Measurements from ENCODE around the gene TRMT44. TPM values are rescaled to one million over a fixed set of nuclear protein-coding genes. Genes with fewer than 3 reads are reported as not detected.
"Not testable (repeated sequence)": the region's sequence is repeated elsewhere in the genome, so short reads cannot be mapped to it uniquely, and the experiment has no call there.

TRMT44 gene
- total RNA-seq, 2 donors from 2014 or later = 26.7 TPM

DNA sequence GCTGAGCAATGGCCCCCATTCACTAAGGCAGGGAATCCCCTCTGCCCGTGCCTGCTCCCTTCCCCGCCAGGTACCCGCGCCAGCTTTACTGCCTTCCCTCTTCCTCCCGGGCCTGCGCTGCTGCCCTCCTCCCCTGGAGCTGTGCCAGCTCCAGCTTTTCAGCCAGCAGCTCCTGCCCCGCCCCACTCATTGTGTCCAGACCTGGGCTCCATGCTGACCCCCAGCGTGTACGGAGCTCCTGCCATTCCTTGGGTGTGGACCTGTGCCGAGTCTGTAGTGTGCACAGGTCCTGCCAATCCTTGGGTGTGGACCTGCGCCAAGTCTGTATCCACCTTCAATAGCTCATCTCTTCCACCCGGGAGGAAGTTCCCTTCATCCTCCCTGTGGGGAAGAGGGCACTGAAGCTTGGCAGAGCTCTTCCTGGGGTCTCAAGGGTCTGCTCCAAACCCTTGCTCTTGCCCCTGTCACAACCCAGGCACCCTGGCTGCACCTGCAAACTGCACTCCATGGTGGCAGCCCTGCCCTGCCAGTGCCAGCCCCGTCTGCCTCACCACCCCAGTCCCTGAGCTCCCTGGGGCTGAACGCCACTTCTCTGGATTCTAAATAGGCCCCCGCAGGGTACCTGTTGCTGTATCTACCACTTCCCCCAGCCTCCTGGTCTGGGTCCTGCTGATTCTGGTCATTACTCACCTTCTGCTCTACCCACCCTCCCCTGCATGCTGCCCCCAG lies 63.9 kb downstream of the TRMT44 start:
- Mint-ChIP-seq H3K27me3 (ENCODE audit: low read depth) (no peaks in the 10 kb centered on the region), H3K36me3 (ENCODE audit: insufficient read depth in 2 of 2) (no peaks in the 10 kb centered on the region), H3K9me3 (no peaks in the 10 kb centered on the region), H3K27ac (no peak overlapping the region), H3K4me3 (no peak overlapping the region), H3K4me1 (ENCODE audit: low read depth) (no peaks in the 10 kb centered on the region)
- ATAC-seq (replicated peaks in 1 of 2) = no peak
- no peak for DNase-seq

DNA sequence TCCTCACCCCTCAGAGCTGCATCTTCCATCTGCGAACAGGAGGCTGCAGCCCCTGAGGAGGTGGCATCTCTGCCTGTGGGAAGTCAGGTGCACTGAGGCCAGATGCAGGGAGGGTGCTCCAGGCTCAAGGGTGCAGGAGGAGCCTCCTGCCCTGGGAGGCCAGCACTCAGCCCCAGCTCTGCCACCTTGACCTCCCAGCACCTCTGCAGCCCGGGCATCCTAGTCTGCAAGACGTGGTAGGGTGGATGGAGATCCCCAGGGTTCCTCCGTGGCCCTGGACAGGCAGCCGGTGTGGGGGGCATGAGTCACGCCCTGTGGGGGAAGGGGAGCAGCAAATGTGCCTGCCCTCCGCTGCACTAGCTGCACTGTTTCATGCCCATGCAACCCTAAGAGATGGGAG lies 64.7 kb downstream of the TRMT44 start:
- no peak overlapping the region for H3K27ac Mint-ChIP-seq
- no peaks in the 10 kb centered on the region for H3K9me3 Mint-ChIP-seq
- DNase-seq = no peak
- H3K4me3 Mint-ChIP-seq = no peak overlapping the region
- no peaks in the 10 kb centered on the region for H3K4me1 Mint-ChIP-seq (ENCODE audit: low read depth)
- no peaks in the 10 kb centered on the region for H3K27me3 Mint-ChIP-seq (ENCODE audit: low read depth)
- no peaks in the 10 kb centered on the region for H3K36me3 Mint-ChIP-seq (ENCODE audit: insufficient read depth in 2 of 2)
- ATAC-seq (replicated peaks in 1 of 2) = no peak

DNA sequence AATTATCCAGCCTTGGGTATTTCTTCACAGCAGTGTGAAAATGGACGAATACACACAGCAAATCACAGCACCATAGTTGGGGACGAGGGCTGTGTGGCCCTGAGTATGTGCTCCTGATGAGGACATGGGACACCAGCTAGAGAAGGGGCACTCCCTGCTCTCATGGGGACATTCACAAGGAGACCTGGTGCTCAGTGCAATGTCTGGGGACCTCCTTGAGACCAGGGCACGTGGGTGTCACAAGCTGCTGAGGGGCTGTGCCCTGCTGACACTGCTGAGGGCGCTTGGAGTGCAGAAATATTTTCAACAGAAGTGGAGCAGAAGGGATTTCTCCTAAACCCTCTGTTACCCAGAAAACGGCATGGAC lies 65.4 kb downstream of the TRMT44 start:
- no peaks in the 10 kb centered on the region for H3K4me1 Mint-ChIP-seq (ENCODE audit: low read depth)
- no peaks in the 10 kb centered on the region for H3K9me3 Mint-ChIP-seq
- no peaks in the 10 kb centered on the region for H3K36me3 Mint-ChIP-seq (ENCODE audit: insufficient read depth in 2 of 2)
- no peak overlapping the region for H3K27ac Mint-ChIP-seq
- no peak overlapping the region for H3K4me3 Mint-ChIP-seq
- H3K27me3 Mint-ChIP-seq (ENCODE audit: low read depth) = no peaks in the 10 kb centered on the region
- DNase-seq (no peak), ATAC-seq (replicated peaks in 1 of 2) (no peak)

DNA sequence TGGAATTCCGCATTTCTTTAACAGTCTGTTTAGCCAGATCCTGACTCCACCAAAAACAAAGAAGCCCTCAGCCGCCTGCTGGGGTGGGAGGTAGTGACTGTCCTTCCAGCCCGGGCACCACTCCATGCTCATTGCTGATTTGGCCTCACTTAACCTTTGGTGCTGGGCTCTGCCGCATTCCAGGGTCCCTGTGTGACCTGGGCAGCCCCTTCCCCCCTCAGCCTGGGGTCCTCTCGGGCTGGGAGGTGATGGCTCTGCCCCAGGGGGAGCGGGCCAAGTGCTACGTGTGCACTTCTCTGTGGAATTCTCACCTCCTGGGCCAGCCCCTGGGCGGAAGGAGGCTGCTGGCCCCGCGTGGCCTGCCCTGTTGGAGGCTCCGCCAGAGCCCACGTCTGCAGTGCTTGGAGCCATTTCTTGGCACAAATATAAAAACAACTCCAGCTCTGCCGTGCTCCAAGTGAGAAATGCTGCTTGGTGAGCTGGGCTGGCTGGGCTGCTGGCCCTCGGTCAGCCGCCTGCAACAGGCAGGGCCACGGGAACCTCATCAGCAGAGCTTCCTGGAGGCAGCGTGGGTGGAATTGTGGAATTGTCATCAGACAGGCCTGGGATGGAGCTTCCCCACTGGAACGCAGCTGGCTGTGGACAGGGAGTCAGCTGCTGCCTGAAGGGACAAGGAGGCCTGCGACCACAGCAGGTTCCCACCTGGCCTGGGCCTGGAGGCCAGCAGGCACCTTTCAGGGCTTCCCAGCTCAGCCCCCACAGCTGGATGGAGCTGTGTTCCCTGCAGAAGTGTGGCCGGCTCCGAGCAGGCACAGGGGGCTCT lies 66.0 kb downstream of the TRMT44 start:
- H3K36me3 Mint-ChIP-seq (ENCODE audit: insufficient read depth in 2 of 2) = no peaks in the 10 kb centered on the region
- no peaks in the 10 kb centered on the region for H3K9me3 Mint-ChIP-seq
- H3K4me3 Mint-ChIP-seq = no peak overlapping the region
- no peak for ATAC-seq (replicated peaks in 1 of 2)
- no peaks in the 10 kb centered on the region for H3K27me3 Mint-ChIP-seq (ENCODE audit: low read depth)
- H3K27ac Mint-ChIP-seq = no peak overlapping the region
- no peak for DNase-seq
- no peaks in the 10 kb centered on the region for H3K4me1 Mint-ChIP-seq (ENCODE audit: low read depth)

DNA sequence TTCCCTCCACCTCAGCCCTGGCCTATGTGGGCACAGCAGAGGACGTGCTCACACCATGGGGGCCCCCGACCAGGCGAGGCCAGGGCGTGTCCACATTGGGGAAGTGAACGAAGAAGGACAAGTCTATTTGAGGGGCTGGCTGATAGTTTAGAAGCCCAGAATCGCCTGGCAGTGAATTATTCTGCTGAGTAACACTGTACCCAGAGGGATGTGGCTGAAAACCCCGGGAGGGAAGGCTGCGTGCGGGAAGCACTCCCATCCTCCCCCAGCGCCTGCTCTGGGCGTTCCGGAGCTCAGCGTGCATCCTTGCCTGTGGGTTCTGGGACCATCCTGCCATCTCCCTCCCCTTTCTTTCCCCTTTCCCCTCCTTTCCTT lies 66.6 kb downstream of the TRMT44 start:
- Mint-ChIP-seq H3K4me3 (no peak overlapping the region), H3K4me1 (ENCODE audit: low read depth) (no peaks in the 10 kb centered on the region), H3K27ac (no peak overlapping the region), H3K9me3 (no peaks in the 10 kb centered on the region), H3K27me3 (ENCODE audit: low read depth) (no peaks in the 10 kb centered on the region), H3K36me3 (ENCODE audit: insufficient read depth in 2 of 2) (no peaks in the 10 kb centered on the region)
- no peak for ATAC-seq (replicated peaks in 1 of 2)
- DNase-seq = no peak

- H3K27me3 Mint-ChIP-seq (ENCODE audit: low read depth) = no peaks in the 10 kb centered on the region
- no peak for ATAC-seq (replicated peaks in 1 of 2)
- H3K36me3 Mint-ChIP-seq (ENCODE audit: insufficient read depth in 2 of 2) = no peaks in the 10 kb centered on the region
These were observed 67.0 kb downstream of the TRMT44 start for GRCh38 chr4:8507624-8508023.

DNA sequence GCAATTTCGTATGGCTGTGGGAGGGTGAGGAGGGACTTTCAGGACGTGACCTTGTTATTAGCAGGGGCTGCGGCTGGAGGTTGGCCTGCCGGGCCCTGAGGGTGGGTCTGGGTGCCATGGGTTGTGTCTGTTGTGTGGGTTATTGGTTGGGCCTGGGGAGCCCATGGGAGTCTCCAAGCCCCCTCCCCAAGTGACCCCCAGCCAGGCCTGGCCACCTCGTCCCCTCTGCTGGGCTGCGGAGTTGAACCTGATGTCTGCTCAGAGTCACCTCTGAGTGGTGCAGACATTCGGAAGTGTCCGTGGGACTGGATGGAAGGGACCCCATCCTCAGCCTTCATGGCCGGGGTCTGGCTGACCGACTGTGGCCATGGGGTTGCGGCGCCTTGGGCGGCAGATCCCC lies 67.7 kb downstream of the TRMT44 start:
- Mint-ChIP-seq H3K27me3 (ENCODE audit: low read depth) (no peaks in the 10 kb centered on the region), H3K4me1 (ENCODE audit: low read depth) (no peaks in the 10 kb centered on the region), H3K36me3 (ENCODE audit: insufficient read depth in 2 of 2) (peaks cover 0 to 3% of the 10 kb centered on the region in 2 donors), H3K4me3 (no peak overlapping the region), H3K9me3 (peaks cover 0 to 3% of the 10 kb centered on the region in 2 donors), H3K27ac (no peak overlapping the region)
- DNase-seq (no peak), ATAC-seq (replicated peaks in 1 of 2) (no peak)

More at GRCh38 chr4:8507624-8508023, 67.0 kb downstream of the TRMT44 start:
- no peak overlapping the region for H3K4me3 Mint-ChIP-seq
- H3K9me3 Mint-ChIP-seq = no peaks in the 10 kb centered on the region
- no peak for DNase-seq
- H3K4me1 Mint-ChIP-seq (ENCODE audit: low read depth) = no peaks in the 10 kb centered on the region
- no peak overlapping the region for H3K27ac Mint-ChIP-seq

DNA sequence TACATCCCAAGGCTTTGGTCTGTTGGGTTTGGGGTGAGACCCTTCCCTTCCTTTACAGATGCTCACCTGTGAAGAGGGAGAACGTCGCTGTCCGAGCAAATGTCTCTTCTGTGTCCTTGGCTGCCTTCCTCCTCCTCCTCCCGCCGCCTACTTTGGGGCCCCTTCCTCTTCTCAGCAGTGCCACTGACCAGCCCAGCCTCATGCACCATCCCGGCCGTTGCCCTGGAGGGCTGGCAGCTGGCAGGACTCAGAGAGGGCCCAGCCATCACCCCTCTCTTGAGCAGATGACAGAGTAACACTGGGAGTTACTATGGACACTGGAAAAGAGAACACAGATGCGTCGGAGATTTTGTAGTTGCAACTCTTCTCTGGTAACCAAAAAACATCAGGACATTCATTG lies 68.2 kb downstream of the TRMT44 start:
- no peak overlapping the region for H3K27ac Mint-ChIP-seq
- no peaks in the 10 kb centered on the region for H3K27me3 Mint-ChIP-seq (ENCODE audit: low read depth)

DNA sequence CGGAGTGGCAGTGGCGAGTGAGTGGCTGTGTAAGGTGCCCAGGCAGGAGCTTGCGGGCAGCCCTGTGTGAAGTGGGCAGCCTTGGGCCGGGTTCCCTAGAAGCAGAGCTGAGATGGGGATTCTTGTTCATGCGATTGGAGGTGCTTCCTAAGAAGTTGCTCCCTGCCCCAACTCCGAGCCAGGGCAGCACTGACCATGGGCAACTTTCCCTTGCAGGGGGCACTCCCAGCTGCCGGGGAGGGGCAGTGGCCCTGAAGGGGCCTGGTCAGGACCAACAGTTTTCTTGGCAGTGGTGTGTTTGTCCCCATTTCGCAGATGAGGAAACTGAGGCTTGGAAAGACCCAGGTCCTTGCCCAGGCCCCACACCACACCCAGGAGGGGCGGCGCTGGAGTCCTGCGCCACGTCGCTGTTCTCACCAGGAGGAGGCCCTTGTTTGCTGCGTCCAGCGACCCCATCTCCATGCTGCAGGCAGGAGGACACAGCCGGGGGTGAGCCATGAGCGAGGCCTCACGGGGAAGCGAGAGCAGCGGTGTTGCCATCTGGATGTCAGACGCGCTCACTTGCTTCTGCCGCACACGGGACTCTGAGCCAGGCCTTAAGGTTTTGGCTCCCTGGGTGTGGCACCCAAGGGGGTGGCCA lies 68.9 kb downstream of the TRMT44 start:
- Mint-ChIP-seq H3K9me3 (peaks cover 0 to 4% of the 10 kb centered on the region in 2 donors), H3K36me3 (ENCODE audit: insufficient read depth in 2 of 2) (peaks cover 0 to 6% of the 10 kb centered on the region in 2 donors), H3K27ac (no peak overlapping the region), H3K4me1 (ENCODE audit: low read depth) (no peaks in the 10 kb centered on the region), H3K4me3 (no peak overlapping the region), H3K27me3 (ENCODE audit: low read depth) (no peaks in the 10 kb centered on the region)
- ATAC-seq (replicated peaks in 1 of 2) (no peak), DNase-seq (no peak)

More for the DNA sequence above, 68.2 kb downstream of the TRMT44 start:
- H3K4me1 Mint-ChIP-seq (ENCODE audit: low read depth) = no peaks in the 10 kb centered on the region
- ATAC-seq (replicated peaks in 1 of 2) (no peak), DNase-seq (no peak)
- H3K4me3 Mint-ChIP-seq = no peak overlapping the region
- peaks cover 0 to 4% of the 10 kb centered on the region in 2 donors for H3K9me3 Mint-ChIP-seq
- H3K36me3 Mint-ChIP-seq (ENCODE audit: insufficient read depth in 2 of 2) = peaks cover 0 to 6% of the 10 kb centered on the region in 2 donors

GRCh38 chr4:8510191-8510590 lies 69.6 kb downstream of the TRMT44 start:
- Mint-ChIP-seq H3K27ac (no peak overlapping the region), H3K36me3 (ENCODE audit: insufficient read depth in 2 of 2) (peaks cover 0 to 6% of the 10 kb centered on the region in 2 donors), H3K4me3 (no peak overlapping the region), H3K4me1 (ENCODE audit: low read depth) (no peaks in the 10 kb centered on the region), H3K27me3 (ENCODE audit: low read depth) (no peaks in the 10 kb centered on the region), H3K9me3 (peaks cover 0 to 4% of the 10 kb centered on the region in 2 donors)
- ATAC-seq (replicated peaks in 1 of 2) = no peak
- DNase-seq = no peak

- no peaks in the 10 kb centered on the region for H3K4me1 Mint-ChIP-seq (ENCODE audit: low read depth)
- ATAC-seq (replicated peaks in 1 of 2) = no peak
- no peak overlapping the region for H3K4me3 Mint-ChIP-seq
- H3K36me3 Mint-ChIP-seq (ENCODE audit: insufficient read depth in 2 of 2) = peaks cover 0 to 6% of the 10 kb centered on the region in 2 donors
- peaks cover 0 to 4% of the 10 kb centered on the region in 2 donors for H3K9me3 Mint-ChIP-seq
- no peak overlapping the region for H3K27ac Mint-ChIP-seq
- H3K27me3 Mint-ChIP-seq (ENCODE audit: low read depth) = no peaks in the 10 kb centered on the region
- DNase-seq = no peak
These were observed 70.2 kb downstream of the TRMT44 start for GRCh38 chr4:8510611-8511285.

- H3K9me3 Mint-ChIP-seq = peaks cover 0 to 5% of the 10 kb centered on the region in 2 donors
- H3K27me3 Mint-ChIP-seq (ENCODE audit: low read depth) = no peaks in the 10 kb centered on the region
- ATAC-seq (replicated peaks in 1 of 2) = no peak
- peaks cover 0 to 6% of the 10 kb centered on the region in 2 donors for H3K36me3 Mint-ChIP-seq (ENCODE audit: insufficient read depth in 2 of 2)
- H3K4me1 Mint-ChIP-seq (ENCODE audit: low read depth) = no peaks in the 10 kb centered on the region
- H3K27ac Mint-ChIP-seq = no peak overlapping the region
- DNase-seq = no peak
- no peak overlapping the region for H3K4me3 Mint-ChIP-seq
These were observed 71.9 kb downstream of the TRMT44 start for GRCh38 chr4:8512510-8512909.

DNA sequence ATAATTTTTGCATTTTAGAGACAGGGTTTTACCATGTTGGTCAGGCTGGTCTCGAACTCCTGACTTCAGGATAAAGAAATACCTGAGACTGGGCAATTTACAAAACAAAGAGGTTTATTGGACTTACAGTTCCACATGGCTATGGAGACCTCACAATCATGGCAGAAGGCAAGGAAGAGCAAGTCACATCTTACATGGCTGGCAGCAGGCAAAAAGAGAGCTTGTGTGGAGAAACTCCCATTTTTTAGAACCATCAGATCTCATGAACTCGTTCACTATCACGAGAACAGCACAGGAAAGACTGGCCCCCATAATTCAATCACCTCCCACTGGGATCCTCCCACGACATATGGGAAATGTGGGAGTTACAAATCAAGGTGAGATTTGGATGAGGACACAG lies 72.5 kb downstream of the TRMT44 start:
- H3K4me3 Mint-ChIP-seq; H3K27ac Mint-ChIP-seq; DNase-seq; ATAC-seq (replicated peaks in 1 of 2); H3K4me1 Mint-ChIP-seq (ENCODE audit: low read depth); H3K9me3 Mint-ChIP-seq; H3K27me3 Mint-ChIP-seq (ENCODE audit: low read depth); H3K36me3 Mint-ChIP-seq (ENCODE audit: insufficient read depth in 2 of 2): not testable (repeated sequence)
